Jurkat, Clone E6-1 (cell line): ENCODE data around the gene ITGA7.

Source experiments
- DNase-seq: peaks from one replicate; pipeline ENCODE4 v3.0.0-alpha.2; 2011; ENCODE audit warnings: low read depth, low spot score
- H3K4me3 ChIP-seq: 2 replicates; pipeline ENCODE4 v1.5.1; 2011; ENCODE audit warnings: mild to moderate bottlenecking, low read length, control low read depth, moderate library complexity

ITGA7 gene

GRCh38 chr12:55722948-55723347 lies 15.2 kb upstream of the ITGA7 start:
- H3K4me3 ChIP-seq = no peak overlapping the region
- DNase-seq = no peak

- DNase-seq = no peak
- no peak overlapping the region for H3K4me3 ChIP-seq
These were observed 14.0 kb upstream of the ITGA7 start for GRCh38 chr12:55721601-55722213.

- H3K4me3 ChIP-seq = no peak overlapping the region
These were observed 13.3 kb upstream of the ITGA7 start for GRCh38 chr12:55720894-55721444.

GRCh38 chr12:55720071-55720564 lies 12.4 kb upstream of the ITGA7 start, which contains the start of gene RDH5:
TSS of gene RDH5 (plus strand) at chr12:55720393. CDS start at chr12:55721185, 792 bp downstream.
- H3K4me3 ChIP-seq = no peak within 1 kb of the TSS
- no peak for DNase-seq

More at GRCh38 chr12:55720894-55721444, 13.3 kb upstream of the ITGA7 start:
- no peak for DNase-seq

- no peak for DNase-seq
- H3K4me3 ChIP-seq = no peak overlapping the region
These were observed 11.7 kb upstream of the ITGA7 start for GRCh38 chr12:55719371-55719770.

- H3K4me3 ChIP-seq = no peak overlapping the region
- DNase-seq = no peak
These were observed 11.0 kb upstream of the ITGA7 start for GRCh38 chr12:55718624-55719275.

GRCh38 chr12:55718015-55718414 lies 10.3 kb upstream of the ITGA7 start:
- H3K4me3 ChIP-seq = no peak overlapping the region
- no peak for DNase-seq

GRCh38 chr12:55717011-55718007 lies 9.6 kb upstream of the ITGA7 start:
- DNase-seq = no peak

GRCh38 chr12:55716582-55716957 lies 8.9 kb upstream of the ITGA7 start:
- peak overlapping the region; percentile 94 for H3K4me3 ChIP-seq
- DNase-seq = no peak

More at GRCh38 chr12:55717011-55718007, 9.6 kb upstream of the ITGA7 start:
- peak overlapping the region; percentile 94 for H3K4me3 ChIP-seq

- peak; percentile 95 for DNase-seq
- H3K4me3 ChIP-seq = peak within 1 kb of the TSS; percentile 94
These were observed 8.3 kb upstream of the ITGA7 start, which contains the start of gene BLOC1S1 for GRCh38 chr12:55715833-55716581. TSS of gene BLOC1S1 (plus strand) at chr12:55716046. CDS start at chr12:55716052, 6 bp downstream.

GRCh38 chr12:55715169-55715764 lies 7.6 kb upstream of the ITGA7 start:
- DNase-seq = no peak
- H3K4me3 ChIP-seq = peak overlapping the region; percentile 94

- no peak for DNase-seq
- H3K4me3 ChIP-seq = no peak overlapping the region
These were observed 6.0 kb upstream of the ITGA7 start for GRCh38 chr12:55713721-55714120.

GRCh38 chr12:55712700-55713415 lies 5.2 kb upstream of the ITGA7 start:
- no peak for DNase-seq
- no peak overlapping the region for H3K4me3 ChIP-seq

GRCh38 chr12:55711786-55712553 lies 4.3 kb upstream of the ITGA7 start:
- H3K4me3 ChIP-seq = no peak overlapping the region
- DNase-seq = no peak

- no peak for DNase-seq
- H3K4me3 ChIP-seq = no peak overlapping the region
These were observed 1.1 kb upstream of the ITGA7 start for GRCh38 chr12:55708695-55709233.

GRCh38 chr12:55707219-55707671 lies 459 bp downstream of the ITGA7 start:
- no peak for DNase-seq
- H3K4me3 ChIP-seq = peak overlapping the region; percentile 15
